KOPT-K1 (cell line): Measurements from ENCODE around the gene GNB1L.
"Not testable (repeated sequence)": the region's sequence is repeated elsewhere in the genome, so short reads cannot be mapped to it uniquely, and the experiment has no call there.

Source experiments
- H3K27ac ChIP-seq: fragments of 200-600 bp; sonication (generic); 2 replicates; pipeline ENCODE4 v1.5.1; 2016; ENCODE audit warnings: antibody characterized with exemption, mild to moderate bottlenecking, low read depth, low read length; ENCODE audit not compliant: poor library complexity, severe bottlenecking
- H3K36me3 ChIP-seq: fragments of 200-600 bp; sonication (generic); 2 replicates; pipeline ENCODE4 v1.5.1; 2017; ENCODE audit warnings: antibody characterized with exemption, mild to moderate bottlenecking, low read length, moderate library complexity; ENCODE audit not compliant: insufficient read depth
- H3K9me3 ChIP-seq: fragments of 200-600 bp; sonication (generic); 2 replicates; pipeline ENCODE4 v1.5.1; 2017; ENCODE audit warnings: antibody characterized with exemption, low read length, mild to moderate bottlenecking; ENCODE audit not compliant: insufficient read depth, poor library complexity, severe bottlenecking

GNB1L gene

GRCh38 chr22:19800761-19801244 lies 53.9 kb downstream of the GNB1L start:
- Histone ChIP-seq H3K36me3 (peaks cover 59% of the 10 kb centered on the region; the same call in 1 of the 2 replicates), H3K9me3 (no peaks in the 10 kb centered on the region), H3K27ac (no peak overlapping the region)

GRCh38 chr22:19800306-19800705 lies 54.4 kb downstream of the GNB1L start:
- H3K27ac ChIP-seq, result no peak overlapping the region
- peaks cover 61% of the 10 kb centered on the region; the same call in 1 of the 2 replicates for H3K36me3 ChIP-seq

GRCh38 chr22:19799322-19800190 lies 55.1 kb downstream of the GNB1L start:
- H3K27ac ChIP-seq, result no peak overlapping the region
- no peaks in the 10 kb centered on the region for H3K9me3 ChIP-seq
- peaks cover 57% of the 10 kb centered on the region; the same call in 1 of the 2 replicates for H3K36me3 ChIP-seq

More at GRCh38 chr22:19800306-19800705, 54.4 kb downstream of the GNB1L start:
- H3K9me3 ChIP-seq, result no peaks in the 10 kb centered on the region

- H3K27ac ChIP-seq, result no peak overlapping the region
Observed at GRCh38 chr22:19798891-19799293, 55.8 kb downstream of the GNB1L start.

GRCh38 chr22:19798003-19798665 lies 56.5 kb downstream of the GNB1L start:
- H3K36me3 ChIP-seq, result peaks cover 55% of the 10 kb centered on the region; the same call in 1 of the 2 replicates
- H3K27ac ChIP-seq, result no peak overlapping the region

More at GRCh38 chr22:19798891-19799293, 55.8 kb downstream of the GNB1L start:
- H3K9me3 ChIP-seq, result no peaks in the 10 kb centered on the region
- H3K36me3 ChIP-seq, result peaks cover 59% of the 10 kb centered on the region; the same call in 1 of the 2 replicates

GRCh38 chr22:19797086-19798002 lies 57.3 kb downstream of the GNB1L start:
- Histone ChIP-seq H3K36me3 (peaks cover 52% of the 10 kb centered on the region; the same call in 1 of the 2 replicates), H3K9me3 (peaks cover 10% of the 10 kb centered on the region), H3K27ac (no peak overlapping the region)

More at GRCh38 chr22:19798003-19798665, 56.5 kb downstream of the GNB1L start:
- H3K9me3 ChIP-seq, result peaks cover 2% of the 10 kb centered on the region

GRCh38 chr22:19796160-19796559 lies 58.5 kb downstream of the GNB1L start:
- Histone ChIP-seq H3K36me3 (peaks cover 54% of the 10 kb centered on the region), H3K27ac (no peak overlapping the region), H3K9me3 (peaks cover 22% of the 10 kb centered on the region)

GRCh38 chr22:19795617-19796008 lies 59.1 kb downstream of the GNB1L start:
- H3K27ac ChIP-seq, result no peak overlapping the region
- peaks cover 54% of the 10 kb centered on the region for H3K36me3 ChIP-seq
- H3K9me3 ChIP-seq, result peaks cover 27% of the 10 kb centered on the region

- Histone ChIP-seq H3K36me3 (peaks cover 61% of the 10 kb centered on the region), H3K9me3 (peaks cover 38% of the 10 kb centered on the region), H3K27ac (no peak overlapping the region)
Observed at GRCh38 chr22:19793661-19794310, 60.9 kb downstream of the GNB1L start.

- Histone ChIP-seq H3K9me3 (peaks cover 38% of the 10 kb centered on the region), H3K36me3 (peaks cover 61% of the 10 kb centered on the region), H3K27ac (no peak overlapping the region)
Observed at GRCh38 chr22:19793161-19793560, 61.5 kb downstream of the GNB1L start.

GRCh38 chr22:19792383-19792896 lies 62.2 kb downstream of the GNB1L start:
- H3K27ac ChIP-seq, result not testable (repeated sequence)
- Histone ChIP-seq H3K36me3 (peaks cover 65% of the 10 kb centered on the region), H3K9me3 (peaks cover 38% of the 10 kb centered on the region)

GRCh38 chr22:19791894-19792293 lies 62.8 kb downstream of the GNB1L start:
- Histone ChIP-seq H3K9me3 (peaks cover 38% of the 10 kb centered on the region), H3K36me3 (peaks cover 69% of the 10 kb centered on the region), H3K27ac (no peak overlapping the region)

- no peak overlapping the region for H3K27ac ChIP-seq
- peaks cover 38% of the 10 kb centered on the region for H3K9me3 ChIP-seq
- H3K36me3 ChIP-seq, result peaks cover 69% of the 10 kb centered on the region
Observed at GRCh38 chr22:19791243-19791642, 63.4 kb downstream of the GNB1L start.

- peaks cover 38% of the 10 kb centered on the region for H3K9me3 ChIP-seq
- no peak overlapping the region for H3K27ac ChIP-seq
- peaks cover 69% of the 10 kb centered on the region for H3K36me3 ChIP-seq
Observed at GRCh38 chr22:19789828-19790227, 64.8 kb downstream of the GNB1L start.
